HG03439 (cell line): Measurements from ENCODE around the gene CTDNEP1.

Experiments used
- ATAC-seq: cut with Tn5 transposase; IDR thresholded peaks from one replicate; pipeline ENCODE4 v1.9.1; 2021; ENCODE audit warnings: mild to moderate bottlenecking, moderate library complexity; ENCODE audit not compliant: unreplicated experiment

The CTDNEP1 gene

DNA sequence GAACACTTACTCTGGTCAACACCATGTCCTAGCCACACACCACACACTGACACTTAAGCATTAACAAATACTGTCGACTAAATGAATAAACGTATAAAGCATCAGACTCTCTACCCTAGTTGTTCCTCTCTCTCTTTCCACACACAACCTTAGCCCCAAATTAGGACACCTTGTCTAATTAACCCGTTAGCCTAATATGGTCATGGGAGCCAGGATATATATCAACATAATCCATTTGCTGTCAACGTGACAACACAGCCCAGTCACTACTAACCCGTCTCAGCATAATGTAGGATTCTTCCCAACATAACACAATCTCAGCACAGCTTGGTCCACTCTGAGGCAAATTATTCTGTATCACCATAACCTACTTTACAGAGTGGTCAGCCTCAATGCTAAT is 19.4 kb downstream of the CTDNEP1 start:
- no peak for ATAC-seq

GRCh38 chr17:7229504-7229903 is 22.0 kb downstream of the CTDNEP1 start:
- ATAC-seq = no peak

DNA sequence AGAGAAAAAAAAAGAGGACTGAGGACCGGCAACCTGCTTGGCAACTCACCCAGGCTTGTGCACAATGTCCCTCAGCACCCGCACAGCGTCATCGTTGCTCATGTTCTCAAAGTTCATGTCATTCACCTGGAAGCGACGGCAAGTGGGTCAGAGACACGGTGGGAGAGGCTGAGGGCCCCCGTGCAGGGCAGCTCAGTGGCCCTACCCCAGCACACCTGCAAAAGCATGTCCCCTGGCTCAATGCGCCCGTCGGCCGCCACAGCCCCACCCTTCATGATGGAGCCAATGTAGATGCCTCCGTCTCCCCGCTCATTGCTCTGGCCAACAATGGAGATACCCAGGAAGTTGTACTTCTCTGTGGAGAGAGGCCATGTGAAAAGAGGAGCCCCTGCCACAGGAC is 22.6 kb downstream of the CTDNEP1 start:
- ATAC-seq = no peak

DNA sequence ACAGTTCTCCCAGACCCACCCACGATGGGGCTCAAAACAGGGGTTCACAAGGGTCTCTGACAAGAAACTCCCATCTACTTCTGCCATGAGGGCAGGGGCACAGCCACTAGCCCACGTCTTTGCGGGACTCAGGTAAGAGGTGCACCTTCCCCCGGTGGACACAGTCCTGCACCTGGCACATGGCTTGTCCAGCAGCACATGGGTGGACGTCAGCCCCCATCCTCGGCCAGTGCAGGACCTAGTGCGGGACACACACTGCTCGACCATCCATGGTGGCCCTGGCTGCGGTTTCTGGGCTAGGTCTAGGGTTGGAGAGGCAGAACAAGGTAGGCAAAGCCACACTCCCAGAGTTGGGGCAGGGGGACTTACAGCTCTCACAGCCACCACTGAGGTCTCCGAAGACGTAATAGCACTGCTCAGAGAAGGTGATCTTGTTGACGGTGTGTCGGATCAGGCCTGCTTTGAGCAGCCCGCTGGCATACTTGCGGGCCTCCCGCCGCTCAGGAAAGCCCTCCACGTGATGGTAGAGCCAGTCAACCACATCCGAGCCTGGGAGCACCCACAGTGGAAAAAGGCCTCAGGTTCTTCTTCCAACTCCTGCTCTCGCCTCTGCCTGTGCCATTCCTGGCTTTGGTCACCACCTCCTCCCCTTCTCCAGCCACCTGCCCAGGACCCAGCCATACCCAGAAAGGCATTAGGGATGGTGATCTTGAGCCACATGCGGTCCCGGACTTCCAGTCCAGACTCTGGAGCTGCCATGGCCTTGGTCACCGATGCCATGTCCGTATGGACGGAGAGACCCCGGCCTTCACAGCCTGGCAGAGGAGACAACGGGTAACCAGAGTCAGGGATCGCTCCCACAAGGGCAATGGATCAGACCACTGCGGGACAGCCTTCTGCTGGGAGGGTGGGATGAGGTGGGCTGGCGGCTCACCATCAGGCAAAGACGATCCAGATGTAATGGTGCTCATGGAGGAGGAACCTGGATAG is 24.5 kb downstream of the CTDNEP1 start:
- ATAC-seq = no peak

DNA sequence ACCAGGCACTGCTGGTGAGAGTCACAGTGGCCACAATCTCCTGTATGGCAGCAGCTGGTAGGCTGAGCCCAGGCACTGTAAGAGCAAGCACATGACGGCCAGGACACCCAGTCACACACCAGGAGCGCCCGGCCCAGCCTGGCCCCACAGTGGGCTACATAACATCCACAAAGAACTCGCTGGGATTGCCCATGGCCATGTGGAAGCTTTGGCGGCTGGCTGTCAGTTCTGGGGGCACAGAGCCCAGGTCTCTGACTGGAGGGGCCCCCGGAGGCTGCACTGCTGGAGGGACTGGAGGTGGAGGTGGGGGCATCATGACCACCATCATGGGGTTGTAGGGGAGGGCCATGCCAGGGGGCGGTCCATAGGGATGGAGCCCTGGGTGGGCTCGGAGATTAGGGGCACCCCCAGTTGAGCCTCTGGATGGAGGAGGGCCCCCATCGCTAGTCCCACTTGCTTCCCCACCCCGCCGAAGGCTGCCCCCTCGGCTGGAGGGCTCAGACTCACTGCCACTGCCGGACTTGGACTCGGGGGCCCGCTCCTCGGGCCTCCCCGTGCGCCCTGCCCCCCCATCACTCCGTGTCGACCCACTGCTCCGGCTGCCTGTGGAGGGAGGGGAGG is 25.7 kb downstream of the CTDNEP1 start:
- no peak for ATAC-seq

DNA sequence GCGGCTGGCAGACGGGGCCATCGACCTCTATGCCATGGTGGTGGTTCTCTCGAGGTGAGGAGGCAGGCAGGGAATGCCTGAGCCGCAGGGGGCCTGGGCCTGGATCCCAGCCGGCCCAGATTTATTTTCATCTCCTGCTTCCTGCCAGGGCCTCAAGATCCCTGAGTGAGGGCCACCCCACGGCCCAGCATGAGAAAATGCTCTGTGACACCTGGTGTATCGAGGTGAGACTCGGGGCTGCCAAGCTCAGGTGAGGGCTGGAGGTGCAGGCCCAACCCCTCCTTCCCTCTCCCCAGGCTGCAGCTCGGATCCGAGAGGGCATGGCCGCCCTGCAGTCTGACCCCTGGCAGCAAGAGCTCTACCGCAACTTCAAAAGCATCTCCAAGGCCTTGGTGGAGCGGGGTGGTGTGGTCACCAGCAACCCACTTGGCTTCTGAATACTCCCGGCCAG is 26.8 kb downstream of the CTDNEP1 start:
- ATAC-seq = no peak

- ATAC-seq = no peak
These were observed 27.4 kb downstream of the CTDNEP1 start for GRCh38 chr17:7224110-7224509.

- ATAC-seq = no peak
These were observed 28.2 kb downstream of the CTDNEP1 start for GRCh38 chr17:7223375-7223774.

- ATAC-seq = no peak
These were observed 28.6 kb downstream of the CTDNEP1 start for GRCh38 chr17:7222972-7223292.

- no peak for ATAC-seq
These were observed 29.2 kb downstream of the CTDNEP1 start for GRCh38 chr17:7222093-7222971.

DNA sequence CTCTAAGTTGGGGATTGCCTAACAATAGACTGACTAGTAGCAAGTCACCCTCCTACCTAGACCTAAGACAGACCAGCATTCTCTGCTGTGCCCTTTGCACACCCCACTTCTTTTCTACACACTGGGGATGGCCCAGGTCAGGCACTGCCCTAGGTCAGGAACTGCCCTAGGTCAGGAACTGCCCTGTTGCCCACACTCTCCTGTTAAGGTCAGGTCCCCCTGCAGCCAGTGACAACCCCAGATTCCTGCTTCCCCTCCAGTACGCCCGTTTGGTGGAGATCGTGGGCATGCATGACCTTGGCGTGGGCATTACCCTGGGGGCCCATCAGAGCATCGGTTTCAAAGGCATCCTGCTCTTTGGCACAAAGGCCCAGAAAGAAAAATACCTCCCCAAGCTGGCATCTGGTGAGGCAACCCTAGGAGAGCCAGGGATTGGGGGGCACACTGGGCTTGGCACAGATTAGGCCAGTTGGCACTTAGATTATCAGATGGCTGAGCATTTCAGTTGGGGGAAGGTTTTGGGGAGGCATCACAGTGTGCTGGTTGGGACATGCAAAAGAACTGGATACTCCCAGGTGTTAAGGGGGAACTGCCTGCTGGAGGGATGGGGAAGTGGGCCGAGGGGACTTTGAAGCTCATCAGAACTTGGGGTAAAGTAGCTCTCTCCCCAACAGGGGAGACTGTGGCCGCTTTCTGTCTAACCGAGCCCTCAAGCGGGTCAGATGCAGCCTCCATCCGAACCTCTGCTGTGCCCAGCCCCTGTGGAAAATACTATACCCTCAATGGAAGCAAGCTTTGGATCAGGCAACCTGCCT is 30.0 kb downstream of the CTDNEP1 start:
- no peak for ATAC-seq

GRCh38 chr17:7220593-7221277 is 30.8 kb downstream of the CTDNEP1 start:
- no peak for ATAC-seq

DNA sequence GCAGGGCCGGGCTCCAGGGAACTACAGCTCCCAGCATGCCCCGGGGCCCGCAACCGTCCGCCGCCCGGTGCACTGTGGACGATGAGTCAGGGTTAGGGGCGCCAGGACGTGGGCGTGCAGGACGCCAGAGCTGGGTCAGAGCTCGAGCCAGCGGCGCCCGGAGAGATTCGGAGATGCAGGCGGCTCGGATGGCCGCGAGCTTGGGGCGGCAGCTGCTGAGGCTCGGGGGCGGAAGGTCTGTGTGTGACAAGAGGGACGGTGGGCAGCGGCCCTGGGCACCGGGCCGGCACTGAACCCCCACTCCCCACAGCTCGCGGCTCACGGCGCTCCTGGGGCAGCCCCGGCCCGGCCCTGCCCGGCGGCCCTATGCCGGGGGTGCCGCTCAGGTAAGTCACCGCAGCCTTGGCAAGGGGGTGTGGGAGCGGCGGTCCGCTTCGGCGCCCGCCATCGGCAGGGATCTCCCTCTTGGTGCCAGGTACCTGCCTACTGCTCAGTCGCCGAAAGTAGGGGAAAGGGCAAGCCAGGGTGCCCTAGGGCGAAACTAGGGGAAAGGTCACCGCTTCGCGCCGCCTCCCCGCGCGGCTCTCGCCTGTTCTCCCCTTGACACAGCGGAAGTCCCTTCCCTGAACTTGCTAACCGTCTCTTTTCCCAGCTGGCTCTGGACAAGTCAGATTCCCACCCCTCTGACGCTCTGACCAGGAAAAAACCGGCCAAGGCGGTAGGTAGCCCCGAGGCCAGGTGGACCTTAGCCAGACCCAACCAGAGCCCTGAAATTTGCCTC is 31.5 kb downstream of the CTDNEP1 start, which contains the start of the genes ACADVL and DLG4:
TSS of gene ACADVL (plus strand) at position 127 of the 781 bp plus-strand sequence. CDS start at position 174, 47 bp downstream.
TSS of gene DLG4 (minus strand) at position 25 of the 781 bp plus-strand sequence.
- ATAC-seq = peak; percentile 58

GRCh38 chr17:7219229-7219811 is 32.2 kb downstream of the CTDNEP1 start:
- no peak for ATAC-seq

- ATAC-seq = no peak
These were observed 32.8 kb downstream of the CTDNEP1 start for GRCh38 chr17:7218758-7219157.

- ATAC-seq = no peak
These were observed 33.4 kb downstream of the CTDNEP1 start for GRCh38 chr17:7218166-7218565.

DNA sequence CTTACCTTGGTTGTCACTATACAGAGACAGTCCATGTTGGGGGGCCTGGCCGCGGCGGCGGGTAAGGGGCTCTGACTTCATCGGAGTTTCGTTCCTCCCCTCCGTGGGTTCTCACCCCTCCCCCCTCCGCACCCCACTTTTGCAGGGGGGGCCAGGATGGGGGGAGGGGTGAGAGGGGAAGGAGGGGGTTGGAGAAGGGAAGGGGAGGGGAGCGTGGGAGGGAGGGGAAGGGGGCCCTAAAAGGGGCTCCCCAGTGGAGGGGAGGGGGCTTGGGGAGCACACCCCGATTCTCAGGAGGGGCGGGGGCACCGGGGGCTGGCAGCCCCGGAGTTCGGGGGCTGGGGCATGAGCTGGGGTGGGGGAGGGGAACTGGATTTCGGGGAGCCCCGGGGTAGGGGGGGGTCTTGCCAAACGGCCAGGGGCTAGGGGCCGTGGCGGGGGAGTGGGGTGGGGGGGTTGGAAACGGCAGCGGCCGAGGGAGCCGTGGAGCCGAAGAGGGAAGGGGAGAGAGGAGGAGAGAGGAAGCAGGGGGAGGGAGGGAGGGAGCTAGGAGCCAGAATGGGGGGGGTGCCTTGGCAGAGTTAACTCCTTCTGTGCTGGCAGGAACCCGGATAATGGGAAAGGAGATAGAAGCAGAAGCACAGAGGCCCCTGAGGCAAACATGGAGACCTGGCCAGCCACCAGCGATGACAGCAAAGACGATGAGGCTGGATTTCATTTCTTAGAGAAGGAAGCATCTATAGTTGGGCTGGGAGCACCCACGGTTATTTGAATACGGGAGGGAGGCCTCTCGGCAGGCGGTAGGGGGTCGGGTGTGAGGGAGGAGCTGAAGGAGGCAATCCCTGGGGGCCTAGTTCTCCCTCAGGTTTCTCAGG is 34.2 kb downstream of the CTDNEP1 start:
- ATAC-seq = no peak
